Gastrocnemius medialis (tissue), 4 donors: Measurements from ENCODE around the gene SRGN.

Experiments used
- POLR2A ChIP-seq, 2 donors: fragments of 450-650 bp; IDR thresholded peaks; one replicate each; pipeline ENCODE4 v1.6.1; 2017; ENCODE audit warnings: antibody characterized with exemption in 2 of 2, mild to moderate bottlenecking in 2 of 2, moderate library complexity in 2 of 2
- TF ChIP-seq, protein P1 (sequence below), 5 experiments: fragments of 450-650 bp in 3 of 5; fragments of 200-600 bp in 2 of 5; sonication (generic) in 2 of 5; IDR thresholded peaks in 4 of 5; conservative IDR thresholded peaks in 1 of 5; 1 replicate in 4 of 5; 2 replicates in 1 of 5; pipeline ENCODE4 v1.5.1; 2016 to 2019; ENCODE audit warnings: antibody characterized with exemption in 5 of 5, mild to moderate bottlenecking in 3 of 5, moderate library complexity in 3 of 5

- no peak for TF ChIP-seq POLR2A (IDR thresholded peaks at IDR 0.05)
- TF ChIP-seq, protein P1, sequence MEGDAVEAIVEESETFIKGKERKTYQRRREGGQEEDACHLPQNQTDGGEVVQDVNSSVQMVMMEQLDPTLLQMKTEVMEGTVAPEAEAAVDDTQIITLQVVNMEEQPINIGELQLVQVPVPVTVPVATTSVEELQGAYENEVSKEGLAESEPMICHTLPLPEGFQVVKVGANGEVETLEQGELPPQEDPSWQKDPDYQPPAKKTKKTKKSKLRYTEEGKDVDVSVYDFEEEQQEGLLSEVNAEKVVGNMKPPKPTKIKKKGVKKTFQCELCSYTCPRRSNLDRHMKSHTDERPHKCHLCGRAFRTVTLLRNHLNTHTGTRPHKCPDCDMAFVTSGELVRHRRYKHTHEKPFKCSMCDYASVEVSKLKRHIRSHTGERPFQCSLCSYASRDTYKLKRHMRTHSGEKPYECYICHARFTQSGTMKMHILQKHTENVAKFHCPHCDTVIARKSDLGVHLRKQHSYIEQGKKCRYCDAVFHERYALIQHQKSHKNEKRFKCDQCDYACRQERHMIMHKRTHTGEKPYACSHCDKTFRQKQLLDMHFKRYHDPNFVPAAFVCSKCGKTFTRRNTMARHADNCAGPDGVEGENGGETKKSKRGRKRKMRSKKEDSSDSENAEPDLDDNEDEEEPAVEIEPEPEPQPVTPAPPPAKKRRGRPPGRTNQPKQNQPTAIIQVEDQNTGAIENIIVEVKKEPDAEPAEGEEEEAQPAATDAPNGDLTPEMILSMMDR (IDR thresholded peaks at IDR 0.05 in 4 of 5, conservative IDR thresholded peaks at IDR 0.05 in 1 of 5), result no peak
Observed at GRCh38 chr10:69064762-69065328, 23.1 kb upstream of the SRGN start.
